Lung (tissue), 12 donors: Measurements from ENCODE around the gene HLF. TPM values are rescaled to one million over a fixed set of nuclear protein-coding genes. Genes with fewer than 3 reads are reported as not detected.

Experiments
- ATAC-seq: fragments of 200-7000 bp; cut with Tn5 transposase; one replicate; pipeline ENCODE4 v1.9.1; 2020; ENCODE audit warnings: moderate number of reproducible peaks; ENCODE audit not compliant: insufficient read depth, low FRiP score
- DNase-seq, 3 donors: peaks; one replicate each; pipeline ENCODE4 v3.0.0-alpha.2; 2013 to 2017
- H3K27ac ChIP-seq, 2 donors: one replicate each; pipeline ENCODE4 v1.5.1; 2013; ENCODE audit warnings: mild to moderate bottlenecking in 2 of 2, moderate library complexity in 2 of 2, control low read depth in 1 of 2, inconsistent platforms in 1 of 2, low read depth in 1 of 2, low read length in 1 of 2
- H3K27me3 ChIP-seq, 3 donors: one replicate each; pipeline ENCODE4 v1.5.1; 2013; ENCODE audit warnings: low read length in 2 of 3; ENCODE audit not compliant: control insufficient read depth in 3 of 3, insufficient read depth in 3 of 3
- H3K36me3 ChIP-seq, 4 donors: one replicate each; pipeline ENCODE4 v1.5.1; 2013; ENCODE audit warnings: low read length in 4 of 4, mild to moderate bottlenecking in 1 of 4, moderate library complexity in 1 of 4; ENCODE audit not compliant: control insufficient read depth in 4 of 4, insufficient read depth in 4 of 4
- H3K4me1 ChIP-seq, 5 donors: one replicate each; pipeline ENCODE4 v1.5.1; 2013; ENCODE audit warnings: low read length in 5 of 5, mild to moderate bottlenecking in 2 of 5, moderate library complexity in 1 of 5; ENCODE audit not compliant: control insufficient read depth in 5 of 5, insufficient read depth in 5 of 5
- H3K4me3 ChIP-seq: one replicate; pipeline ENCODE4 v1.5.1; 2013; ENCODE audit warnings: mild to moderate bottlenecking, control low read depth, moderate library complexity
- H3K9ac ChIP-seq, 2 donors: one replicate each; pipeline ENCODE4 v1.5.1; 2013; ENCODE audit warnings: low read length in 2 of 2, control low read depth in 1 of 2; ENCODE audit not compliant: insufficient read depth in 1 of 2
- H3K9me3 ChIP-seq, 4 donors: one replicate each; pipeline ENCODE4 v1.5.1; 2013; ENCODE audit warnings: low read length in 3 of 4, mild to moderate bottlenecking in 1 of 4, moderate library complexity in 1 of 4; ENCODE audit not compliant: control insufficient read depth in 4 of 4, insufficient read depth in 3 of 4
- WGBS, 2 donors: extraction: QIAGEN DNeasy Blood & Tissue Kit; methylation state at CpG; one replicate each; pipeline ENCODE4 v1.1.7; 2013; 5-methylcytosine and 5-hydroxymethylcytosine counted together
- polyA plus RNA-seq, 2 donors: library from polyadenylated mRNA; stranded (reverse); fragments of 200-250 nt; gene quantifications; one replicate each; pipeline ENCODE4 v1.2.1, GENCODE V29; 2013
- total RNA-seq, 2 donors: library from RNA; depleted of rRNA in 1 of 2; stranded (reverse); fragments of >200 nt in 1 of 2; gene quantifications; one replicate each; pipeline ENCODE4 v1.2.1, GENCODE V29; 2014 to 2021
- TF ChIP-seq, protein P1 (sequence below): IDR thresholded peaks from 2 replicates; pipeline ENCODE4 v1.5.1; 2012; ENCODE audit warnings: mild to moderate bottlenecking; ENCODE audit errors: control extremely low read depth, extremely low read depth
- donor health status: control.
- donor health status: control.
- donor health status: Bipolar disorder and iron deficiency.
- donor health status: healthy.
- donor health status: DM: yes; HTN: yes; CAD: no.

Gene HLF
- total and polyA plus RNA-seq, 4 donors = 3.2 to 21.3 (median 7.9) TPM

DNA sequence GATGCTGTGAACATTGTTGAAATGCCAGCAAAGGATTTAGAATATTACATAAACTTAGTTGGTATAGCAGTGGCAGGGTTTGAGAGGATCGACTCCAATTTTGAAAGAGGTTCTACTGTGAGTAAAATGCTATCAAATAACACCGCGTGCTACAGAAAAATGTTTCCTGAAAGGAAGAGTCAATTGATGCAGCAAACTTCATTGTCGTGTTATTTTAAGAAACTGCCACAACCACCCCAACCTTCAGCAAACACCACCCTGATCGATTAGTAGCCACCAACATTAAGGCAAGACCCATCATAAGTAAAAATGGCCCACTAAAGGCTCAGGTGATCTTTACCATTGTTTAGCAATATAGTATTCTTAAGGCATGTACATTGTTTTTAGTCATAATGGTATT is 27.3 kb downstream of the HLF start:
- Histone ChIP-seq H3K9me3 (peaks cover 0 to 4% (median 0%) of the 10 kb centered on the region in 4 donors), H3K4me1 (peaks cover 0 to 21% (median 5%) of the 10 kb centered on the region in 5 donors), H3K27ac (no peak overlapping the region), H3K4me3 (no peak overlapping the region), H3K27me3 (no peaks in the 10 kb centered on the region), H3K36me3 (no peaks in the 10 kb centered on the region), H3K9ac (no peak overlapping the region)
- DNase-seq = no peak
- WGBS, 2 donors = 80 to 87% methylated on average over 5 of the region's 5 CpGs
- ATAC-seq = no peak
- TF ChIP-seq, protein P1, sequence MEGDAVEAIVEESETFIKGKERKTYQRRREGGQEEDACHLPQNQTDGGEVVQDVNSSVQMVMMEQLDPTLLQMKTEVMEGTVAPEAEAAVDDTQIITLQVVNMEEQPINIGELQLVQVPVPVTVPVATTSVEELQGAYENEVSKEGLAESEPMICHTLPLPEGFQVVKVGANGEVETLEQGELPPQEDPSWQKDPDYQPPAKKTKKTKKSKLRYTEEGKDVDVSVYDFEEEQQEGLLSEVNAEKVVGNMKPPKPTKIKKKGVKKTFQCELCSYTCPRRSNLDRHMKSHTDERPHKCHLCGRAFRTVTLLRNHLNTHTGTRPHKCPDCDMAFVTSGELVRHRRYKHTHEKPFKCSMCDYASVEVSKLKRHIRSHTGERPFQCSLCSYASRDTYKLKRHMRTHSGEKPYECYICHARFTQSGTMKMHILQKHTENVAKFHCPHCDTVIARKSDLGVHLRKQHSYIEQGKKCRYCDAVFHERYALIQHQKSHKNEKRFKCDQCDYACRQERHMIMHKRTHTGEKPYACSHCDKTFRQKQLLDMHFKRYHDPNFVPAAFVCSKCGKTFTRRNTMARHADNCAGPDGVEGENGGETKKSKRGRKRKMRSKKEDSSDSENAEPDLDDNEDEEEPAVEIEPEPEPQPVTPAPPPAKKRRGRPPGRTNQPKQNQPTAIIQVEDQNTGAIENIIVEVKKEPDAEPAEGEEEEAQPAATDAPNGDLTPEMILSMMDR = no peak

DNA sequence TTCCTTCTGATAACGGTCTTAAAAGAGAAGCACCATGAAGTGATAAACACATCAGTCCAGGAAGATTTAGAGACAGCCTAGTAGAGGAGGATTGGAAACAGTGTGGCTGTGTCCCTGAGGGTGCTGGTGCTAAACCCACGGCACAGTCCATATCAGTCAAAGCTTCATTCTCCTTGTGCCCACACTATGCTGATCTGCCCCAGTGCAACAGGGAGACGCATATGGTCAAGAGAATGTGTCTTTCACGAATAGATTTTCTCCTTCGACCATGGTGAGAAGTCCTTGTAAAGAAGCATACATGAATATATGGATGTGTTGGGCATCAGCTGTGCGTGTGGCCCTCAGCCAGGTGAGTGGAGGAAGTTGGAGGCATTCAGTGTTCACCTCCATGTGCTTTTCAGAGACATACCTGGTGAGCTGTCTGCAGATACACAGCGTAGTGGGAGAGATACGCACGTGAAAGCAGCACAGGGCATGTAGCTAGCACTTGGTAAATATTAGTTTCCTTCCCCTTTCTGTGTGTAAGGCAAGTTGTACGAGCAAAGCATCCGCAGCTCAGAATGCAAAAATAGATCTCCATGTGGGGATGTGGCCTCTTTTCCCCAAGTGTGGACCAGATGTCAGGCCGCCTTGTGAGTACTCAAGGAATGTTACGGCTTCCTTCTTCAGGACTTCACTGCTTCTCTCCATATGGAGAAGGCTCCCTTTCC is 29.4 kb downstream of the HLF start:
- no peak overlapping the region for H3K4me3 ChIP-seq
- peaks cover 0 to 11% (median 0%) of the 10 kb centered on the region in 5 donors for H3K4me1 ChIP-seq
- peak overlapping the region in 1 of 2 donors; percentile 2 for H3K27ac ChIP-seq
- peaks cover 0 to 4% (median 0%) of the 10 kb centered on the region in 4 donors for H3K9me3 ChIP-seq
- ATAC-seq (no peak), DNase-seq (no peak)
- no peaks in the 10 kb centered on the region for H3K27me3 ChIP-seq
- no peaks in the 10 kb centered on the region for H3K36me3 ChIP-seq
- TF ChIP-seq, protein P1 = no peak
- WGBS, 2 donors = 34 to 62% methylated on average over 13 of the region's 13 CpGs
- no peak overlapping the region for H3K9ac ChIP-seq

DNA sequence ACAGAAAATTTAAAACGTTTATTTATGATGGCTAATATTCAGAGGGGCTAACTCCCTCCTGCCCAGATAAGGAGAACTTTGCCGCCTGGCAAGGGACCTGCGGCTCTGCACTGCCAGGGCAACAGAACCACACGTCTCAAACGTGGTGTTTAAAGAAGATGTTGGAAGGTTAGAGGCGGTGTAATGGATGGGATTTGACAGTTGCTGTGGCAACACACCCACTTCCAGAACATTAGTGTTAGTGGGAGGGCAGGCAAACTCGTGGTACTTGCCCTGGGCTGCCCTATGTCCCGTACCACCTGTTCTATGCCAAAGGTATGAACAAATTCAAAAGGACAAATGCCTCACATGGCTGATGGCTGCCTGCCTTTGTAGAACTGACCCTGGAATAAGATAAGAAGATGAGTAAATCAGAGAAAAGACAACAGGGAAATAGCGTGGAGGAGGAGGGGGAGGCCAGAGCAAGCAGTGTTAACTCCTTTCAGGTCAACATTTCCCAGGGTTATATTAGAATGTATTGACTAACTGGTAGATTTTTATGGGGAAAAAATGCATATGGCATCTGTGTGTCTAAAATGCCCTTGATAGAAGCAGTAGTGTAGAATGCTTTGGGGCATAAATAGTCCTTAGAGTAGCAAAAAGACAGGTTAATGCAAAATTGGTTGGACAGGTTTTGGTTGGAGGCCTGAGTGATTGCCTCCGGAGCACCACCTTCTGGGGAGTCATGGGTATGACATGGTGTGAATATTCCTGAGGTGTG is 30.8 kb downstream of the HLF start:
- Histone ChIP-seq H3K36me3 (no peaks in the 10 kb centered on the region), H3K9ac (no peak overlapping the region), H3K4me1 (peaks cover 0 to 3% (median 0%) of the 10 kb centered on the region in 5 donors), H3K4me3 (no peak overlapping the region), H3K9me3 (peaks cover 0 to 3% (median 0%) of the 10 kb centered on the region in 4 donors), H3K27me3 (no peaks in the 10 kb centered on the region), H3K27ac (peak overlapping the region in 1 of 2 donors; percentile 40)
- DNase-seq = peak; percentile 56 to 69 (median 64)
- TF ChIP-seq, protein P1 = peak; percentile 50
- peak; percentile 81 for ATAC-seq
- WGBS, 2 donors = 59 to 60% methylated on average over 10 of the region's 10 CpGs
